Measurements from ENCODE around the gene PRDM15. TPM values are rescaled to one million over a fixed set of nuclear protein-coding genes. Genes with fewer than 3 reads are reported as not detected.
"Not testable (repeated sequence)": the region's sequence is repeated elsewhere in the genome, so short reads cannot be mapped to it uniquely, and the experiment has no call there.

PRDM15 gene
- total RNA-seq, 2 experiments from 2014 or later, result 8.5 to 9.9 TPM

- H3K27me3 Mint-ChIP-seq, result no peaks in the 10 kb centered on the region
- CTCF ChIA-PET, result interaction anchor here (0.6 to 1.7 kb wide), 3 partner anchors 9 to 317 kb away, joined by 3 to 5 read pairs (median 3); no protein-coding TSS in a partner anchor
- peaks cover 28% of the 10 kb centered on the region for H3K36me3 Mint-ChIP-seq
- H3K4me1 Mint-ChIP-seq (ENCODE audit: low read depth), result no peaks in the 10 kb centered on the region
- POLR2A ChIA-PET, result interaction anchor here (0.6 kb wide), 1 partner anchor 308 kb away, joined by 4 read pairs; no protein-coding TSS in a partner anchor
- no peak for DNase-seq
- no peak overlapping the region for H3K27ac Mint-ChIP-seq
- intact Hi-C loops (cut with micrococcal nuclease), result no loop called here
- no peaks in the 10 kb centered on the region for H3K9me3 Mint-ChIP-seq
- no peak overlapping the region for H3K4me3 Mint-ChIP-seq
Observed at GRCh38 chr21:41800425-41801320, 78.5 kb downstream of the PRDM15 start.

- ChIA-PET POLR2A (no interaction called here), CTCF (interaction anchor here (1.7 kb wide), 1 partner anchor 17 kb away, joined by 5 read pairs; no protein-coding TSS in a partner anchor)
- Mint-ChIP-seq H3K4me1 (ENCODE audit: low read depth) (no peaks in the 10 kb centered on the region), H3K4me3 (no peak overlapping the region), H3K9me3 (no peaks in the 10 kb centered on the region), H3K27ac (no peak overlapping the region), H3K27me3 (no peaks in the 10 kb centered on the region), H3K36me3 (peaks cover 28% of the 10 kb centered on the region)
- intact Hi-C loops (cut with micrococcal nuclease), result no loop called here
- DNase-seq, result no peak
Observed at GRCh38 chr21:41799763-41800162, 79.4 kb downstream of the PRDM15 start.

- intact Hi-C loops (cut with micrococcal nuclease), result no loop called here
- Mint-ChIP-seq H3K4me3 (no peak overlapping the region), H3K4me1 (ENCODE audit: low read depth) (no peaks in the 10 kb centered on the region), H3K27me3 (peaks cover 5% of the 10 kb centered on the region), H3K27ac (no peak overlapping the region), H3K36me3 (peaks cover 29% of the 10 kb centered on the region), H3K9me3 (peaks cover 7% of the 10 kb centered on the region)
- POLR2A ChIA-PET, result no interaction called here
- DNase-seq, result no peak
- CTCF ChIA-PET, result no interaction called here
Observed at GRCh38 chr21:41798326-41798725, 80.8 kb downstream of the PRDM15 start.

- peaks cover 29% of the 10 kb centered on the region for H3K36me3 Mint-ChIP-seq
- H3K27me3 Mint-ChIP-seq, result peaks cover 11% of the 10 kb centered on the region
- intact Hi-C loops (cut with micrococcal nuclease), result no loop called here
- DNase-seq, result no peak
- ChIA-PET CTCF (no interaction called here), POLR2A (no interaction called here)
- H3K4me1 Mint-ChIP-seq (ENCODE audit: low read depth), result no peaks in the 10 kb centered on the region
- peaks cover 20% of the 10 kb centered on the region for H3K9me3 Mint-ChIP-seq
- no peak overlapping the region for H3K27ac Mint-ChIP-seq
- no peak overlapping the region for H3K4me3 Mint-ChIP-seq
Observed at GRCh38 chr21:41796476-41797080, 82.6 kb downstream of the PRDM15 start.

GRCh38 chr21:41795726-41796125 is 83.4 kb downstream of the PRDM15 start:
- CTCF ChIA-PET, result no interaction called here
- POLR2A ChIA-PET, result no interaction called here
- DNase-seq, result no peak
- intact Hi-C loops (cut with micrococcal nuclease), result no loop called here
- Mint-ChIP-seq H3K27me3 (peaks cover 11% of the 10 kb centered on the region), H3K27ac (no peak overlapping the region), H3K9me3 (peaks cover 23% of the 10 kb centered on the region), H3K36me3 (peaks cover 23% of the 10 kb centered on the region), H3K4me1 (ENCODE audit: low read depth) (no peaks in the 10 kb centered on the region), H3K4me3 (no peak overlapping the region)

- Mint-ChIP-seq H3K27me3 (peaks cover 11% of the 10 kb centered on the region), H3K27ac (no peak overlapping the region), H3K4me3 (no peak overlapping the region), H3K4me1 (ENCODE audit: low read depth) (no peaks in the 10 kb centered on the region), H3K36me3 (peaks cover 14% of the 10 kb centered on the region), H3K9me3 (peaks cover 23% of the 10 kb centered on the region)
- DNase-seq, result no peak
- intact Hi-C loops (cut with micrococcal nuclease), result no loop called here
- ChIA-PET CTCF (no interaction called here), POLR2A (interaction anchor here (1.1 kb wide), 1 partner anchor 10 kb away, joined by 3 read pairs; no protein-coding TSS in a partner anchor)
Observed at GRCh38 chr21:41794600-41794999, 84.5 kb downstream of the PRDM15 start.

GRCh38 chr21:41792711-41793110 is 86.4 kb downstream of the PRDM15 start:
- Mint-ChIP-seq H3K4me3 (no peak overlapping the region), H3K27me3 (peaks cover 11% of the 10 kb centered on the region), H3K27ac (no peak overlapping the region), H3K4me1 (ENCODE audit: low read depth) (no peaks in the 10 kb centered on the region), H3K36me3 (peaks cover 7% of the 10 kb centered on the region), H3K9me3 (peaks cover 23% of the 10 kb centered on the region)
- no peak for DNase-seq
- intact Hi-C loops (cut with micrococcal nuclease), result no loop called here
- POLR2A ChIA-PET, result no interaction called here
- CTCF ChIA-PET, result interaction anchor here (1.2 kb wide), 1 partner anchor 510 kb away, joined by 5 read pairs; no protein-coding TSS in a partner anchor

GRCh38 chr21:41786509-41786987 is 92.6 kb downstream of the PRDM15 start:
- intact Hi-C loops (cut with micrococcal nuclease), result no loop called here
- CTCF ChIA-PET, result no interaction called here
- Mint-ChIP-seq H3K36me3 (no peaks in the 10 kb centered on the region), H3K27ac (no peak overlapping the region), H3K4me1 (ENCODE audit: low read depth) (peaks cover 6% of the 10 kb centered on the region), H3K9me3 (peaks cover 3% of the 10 kb centered on the region), H3K27me3 (peaks cover 27% of the 10 kb centered on the region), H3K4me3 (no peak overlapping the region)
- POLR2A ChIA-PET, result no interaction called here
- no peak for DNase-seq

GRCh38 chr21:41785262-41785661 is 93.9 kb downstream of the PRDM15 start:
- H3K4me1 Mint-ChIP-seq (ENCODE audit: low read depth); H3K4me3 Mint-ChIP-seq; DNase-seq; H3K36me3 Mint-ChIP-seq; POLR2A ChIA-PET; intact Hi-C loops (cut with micrococcal nuclease); H3K9me3 Mint-ChIP-seq; CTCF ChIA-PET; H3K27ac Mint-ChIP-seq: not testable (repeated sequence)
- H3K27me3 Mint-ChIP-seq, result peaks cover 29% of the 10 kb centered on the region

- peaks cover 6% of the 10 kb centered on the region for H3K4me1 Mint-ChIP-seq (ENCODE audit: low read depth)
- no peak overlapping the region for H3K4me3 Mint-ChIP-seq
- intact Hi-C loops (cut with micrococcal nuclease), result no loop called here
- no peaks in the 10 kb centered on the region for H3K9me3 Mint-ChIP-seq
- POLR2A ChIA-PET, result interaction anchor here (0.6 to 0.7 kb wide), 2 partner anchors 10 to 291 kb away, joined by 3 read pairs; no protein-coding TSS in a partner anchor
- no peak for DNase-seq
- H3K36me3 Mint-ChIP-seq, result no peaks in the 10 kb centered on the region
- CTCF ChIA-PET, result no interaction called here
- peaks cover 32% of the 10 kb centered on the region for H3K27me3 Mint-ChIP-seq
- no peak overlapping the region for H3K27ac Mint-ChIP-seq
Observed at GRCh38 chr21:41784456-41785102, 94.6 kb downstream of the PRDM15 start.

- intact Hi-C loops (cut with micrococcal nuclease), result no loop called here
- peaks cover 6% of the 10 kb centered on the region for H3K4me1 Mint-ChIP-seq (ENCODE audit: low read depth)
- CTCF ChIA-PET, result no interaction called here
- H3K9me3 Mint-ChIP-seq, result no peaks in the 10 kb centered on the region
- no peak overlapping the region for H3K27ac Mint-ChIP-seq
- no peak overlapping the region for H3K4me3 Mint-ChIP-seq
- no peak for DNase-seq
- POLR2A ChIA-PET, result no interaction called here
- no peaks in the 10 kb centered on the region for H3K36me3 Mint-ChIP-seq
- H3K27me3 Mint-ChIP-seq, result peaks cover 39% of the 10 kb centered on the region
Observed at GRCh38 chr21:41783476-41784180, 95.5 kb downstream of the PRDM15 start.

- Mint-ChIP-seq H3K9me3 (no peaks in the 10 kb centered on the region), H3K27me3 (peaks cover 40% of the 10 kb centered on the region), H3K4me3 (no peak overlapping the region), H3K27ac (no peak overlapping the region), H3K36me3 (no peaks in the 10 kb centered on the region), H3K4me1 (ENCODE audit: low read depth) (peaks cover 6% of the 10 kb centered on the region)
- no peak for DNase-seq
- CTCF ChIA-PET, result no interaction called here
- intact Hi-C loops (cut with micrococcal nuclease), result no loop called here
- POLR2A ChIA-PET, result no interaction called here
Observed at GRCh38 chr21:41781050-41781410, 98.1 kb downstream of the PRDM15 start.
